Heart left ventricle (tissue), 13 donors: Measurements from ENCODE around the gene PLOD2.

ENCODE experiments used
- POLR2A ChIP-seq, 2 donors: fragments of 450-650 bp; IDR thresholded peaks; one replicate each; pipeline ENCODE4 v1.6.1; 2017; ENCODE audit warnings: antibody characterized with exemption in 2 of 2, mild to moderate bottlenecking in 2 of 2, moderate library complexity in 2 of 2
- TF ChIP-seq, protein P1 (sequence below), 12 donors: fragments of 200-600 bp; sonication (generic) in 4 of 12; IDR thresholded peaks; one replicate each; pipeline versions ENCODE4 v1.5.0 to v1.8.0; 2018 to 2022; ENCODE audit warnings: antibody characterized with exemption in 12 of 12, mild to moderate bottlenecking in 5 of 12
- donor health status: ischemic (EF 13 %, LVEDD 7.1; RV severe dilation, severe dysfunction).
- donor health status: DM: no; HTN: yes; CAD: no.
- donor health status: DM: no; HTN: no; CAD: no.
- donor health status: ischemic (EF 25% LVEDD 6.9; RV normal size, moderate dysfunction).
- donor health status: ischemic (EF 25% LVEDD 5.7; RV mildly dilated, moderate dysfunction).
- donor health status: ischemic (EF 35%, LVEDD 5.7; RV mildly dilated, moderate dysfunction).
- donor health status: nonischemic (EF 11% LVEDD 7.7; RV severe dilation, severe dysfunction).
- donor health status: DM: yes; HTN: yes; CAD: no.
- donor health status: PGD.
- donor health status: ischemic (EF 29% LVEDD 5.4; RV normal size, mild dysfunction).
- donor health status: nonischemic (EF 23%, LVEDD 6.1; RV moderate dilation, normal function).

DNA sequence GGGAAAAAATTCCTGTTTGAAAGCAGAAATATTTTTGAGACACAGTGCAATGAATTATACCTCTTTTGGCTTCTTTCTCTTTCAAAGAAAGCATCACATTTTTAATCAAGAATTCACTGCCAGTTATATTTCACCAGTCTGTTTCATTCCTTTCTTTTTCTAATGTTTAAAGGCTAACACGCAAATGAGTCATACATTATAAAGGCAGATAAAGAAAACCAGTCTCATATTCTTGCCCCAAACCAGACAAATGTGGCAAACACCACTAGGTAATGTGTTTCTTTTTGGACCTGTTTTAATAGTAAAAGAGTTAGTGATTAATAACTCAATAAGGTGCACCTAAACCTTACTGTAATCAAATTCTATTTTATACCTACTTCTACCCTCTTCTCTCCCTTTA lies 83.8 kb downstream of the PLOD2 start:
- TF ChIP-seq, protein P1, sequence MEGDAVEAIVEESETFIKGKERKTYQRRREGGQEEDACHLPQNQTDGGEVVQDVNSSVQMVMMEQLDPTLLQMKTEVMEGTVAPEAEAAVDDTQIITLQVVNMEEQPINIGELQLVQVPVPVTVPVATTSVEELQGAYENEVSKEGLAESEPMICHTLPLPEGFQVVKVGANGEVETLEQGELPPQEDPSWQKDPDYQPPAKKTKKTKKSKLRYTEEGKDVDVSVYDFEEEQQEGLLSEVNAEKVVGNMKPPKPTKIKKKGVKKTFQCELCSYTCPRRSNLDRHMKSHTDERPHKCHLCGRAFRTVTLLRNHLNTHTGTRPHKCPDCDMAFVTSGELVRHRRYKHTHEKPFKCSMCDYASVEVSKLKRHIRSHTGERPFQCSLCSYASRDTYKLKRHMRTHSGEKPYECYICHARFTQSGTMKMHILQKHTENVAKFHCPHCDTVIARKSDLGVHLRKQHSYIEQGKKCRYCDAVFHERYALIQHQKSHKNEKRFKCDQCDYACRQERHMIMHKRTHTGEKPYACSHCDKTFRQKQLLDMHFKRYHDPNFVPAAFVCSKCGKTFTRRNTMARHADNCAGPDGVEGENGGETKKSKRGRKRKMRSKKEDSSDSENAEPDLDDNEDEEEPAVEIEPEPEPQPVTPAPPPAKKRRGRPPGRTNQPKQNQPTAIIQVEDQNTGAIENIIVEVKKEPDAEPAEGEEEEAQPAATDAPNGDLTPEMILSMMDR (IDR thresholded peaks at IDR 0.05), result no peak
- no peak for TF ChIP-seq POLR2A (IDR thresholded peaks at IDR 0.05)
